OCI-LY1 (cell line): Measurements from ENCODE around the gene DIP2C.

Experiments used
- H2AFZ ChIP-seq: fragments of 200-600 bp; sonication (generic), shearing (Covaris generic); 2 replicates; pipeline ENCODE4 v1.6.0; 2014; ENCODE audit warnings: antibody characterized with exemption, mild to moderate bottlenecking, low read length
- H3F3A ChIP-seq: fragments of 200-600 bp; sonication (generic), shearing (Covaris generic); 2 replicates; pipeline ENCODE4 v1.6.0; 2014; ENCODE audit warnings: mild to moderate bottlenecking, antibody characterized with exemption, low read length, moderate library complexity; ENCODE audit not compliant: insufficient read depth
- H3K27ac ChIP-seq: fragments of 200-600 bp; sonication (generic); 2 replicates; pipeline ENCODE4 v1.5.1; 2014; ENCODE audit warnings: low read length, mixed run types, mild to moderate bottlenecking, low read depth; ENCODE audit not compliant: poor library complexity, severe bottlenecking
- H3K27me3 ChIP-seq: fragments of 200-600 bp; sonication (generic); 2 replicates; pipeline ENCODE4 v1.6.0; 2014; ENCODE audit warnings: antibody characterized with exemption, mild to moderate bottlenecking, low read length, moderate library complexity; ENCODE audit not compliant: insufficient read depth
- H3K36me3 ChIP-seq: fragments of 200-600 bp; sonication (generic); 2 replicates; pipeline ENCODE4 v1.6.1; 2014; ENCODE audit warnings: mild to moderate bottlenecking, antibody characterized with exemption, low read length, moderate library complexity, mixed read lengths; ENCODE audit not compliant: insufficient read depth
- H3K4me1 ChIP-seq: fragments of 200-600 bp; sonication (generic); 2 replicates; pipeline ENCODE4 v1.5.1; 2014; ENCODE audit warnings: mild to moderate bottlenecking, low read length, moderate library complexity; ENCODE audit not compliant: insufficient read depth, severe bottlenecking
- H3K4me2 ChIP-seq: fragments of 200-600 bp; sonication (generic), shearing (Covaris generic); 2 replicates; pipeline ENCODE4 v1.6.1; 2014; ENCODE audit warnings: low read length
- H3K4me3 ChIP-seq: fragments of 200-600 bp; sonication (generic); 2 replicates; pipeline ENCODE4 v1.5.1; 2014; ENCODE audit warnings: low read length, low read depth, mild to moderate bottlenecking, mixed read lengths; ENCODE audit not compliant: poor library complexity, severe bottlenecking
- H3K79me2 ChIP-seq: fragments of 200-600 bp; shearing (Covaris generic); 2 replicates; pipeline ENCODE4 v1.6.1; 2016; ENCODE audit warnings: mixed run types, low read length, mixed read lengths; ENCODE audit not compliant: insufficient read depth
- H3K9ac ChIP-seq: fragments of 200-600 bp; sonication (generic), shearing (Covaris generic); 2 replicates; pipeline ENCODE4 v1.6.1; 2014; ENCODE audit warnings: mild to moderate bottlenecking, low read length, mixed read lengths
- H3K9me2 ChIP-seq: fragments of 200-600 bp; sonication (generic), shearing (Covaris generic); 2 replicates; pipeline ENCODE4 v1.6.1; 2014; ENCODE audit warnings: low read depth, mild to moderate bottlenecking, low read length, mixed read lengths
- H3K9me3 ChIP-seq: fragments of 200-600 bp; shearing (Covaris generic); 2 replicates; pipeline ENCODE4 v1.6.1; 2014; ENCODE audit warnings: low read length, mixed read lengths
- H4K20me1 ChIP-seq: fragments of 200-600 bp; sonication (generic), shearing (Covaris generic); 2 replicates; pipeline ENCODE4 v1.6.0; 2016; ENCODE audit warnings: mild to moderate bottlenecking, low read length; ENCODE audit not compliant: insufficient read depth
- EZH2 ChIP-seq: fragments of 200-600 bp; sonication (generic), shearing (Covaris generic); IDR thresholded peaks from 2 replicates; pipeline ENCODE4 v1.8.0; 2017; ENCODE audit warnings: borderline replicate concordance, mixed run types, mild to moderate bottlenecking, antibody characterized with exemption, low read length, moderate library complexity, mixed read lengths
- TF ChIP-seq, protein P1 (sequence below): fragments of 200-600 bp; sonication (generic), shearing (Covaris generic); IDR thresholded peaks from 2 replicates; pipeline ENCODE4 v1.5.1; 2017; ENCODE audit warnings: mild to moderate bottlenecking, antibody characterized with exemption, low read length, moderate library complexity, mixed read lengths

Gene DIP2C

DNA sequence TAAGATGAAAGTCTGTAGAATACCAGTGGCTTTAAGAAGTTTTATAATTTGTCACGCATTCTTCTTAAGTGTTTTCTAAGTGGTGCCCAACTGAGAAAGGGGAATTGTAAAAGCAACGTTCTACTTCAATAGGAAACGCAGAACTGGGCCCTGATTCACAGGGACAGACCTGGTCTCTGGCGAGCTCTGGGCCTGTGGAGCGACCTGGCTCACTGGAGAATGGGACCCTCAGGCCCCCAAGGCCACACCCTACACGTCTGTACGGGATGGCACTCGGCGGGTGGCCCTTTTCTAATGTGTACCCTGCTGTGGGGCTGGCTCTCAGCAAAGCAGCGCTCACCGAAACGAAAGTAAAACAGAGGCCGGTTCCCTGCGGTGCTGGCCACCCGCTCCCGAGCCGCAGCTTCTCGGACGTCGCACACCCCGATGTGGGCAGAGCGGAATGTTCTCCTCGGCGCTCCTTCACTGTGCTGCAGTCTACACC, 205.0 kb downstream of the DIP2C start:
- H3F3A ChIP-seq: no peaks in the 10 kb centered on the region
- no peaks in the 10 kb centered on the region for H4K20me1 ChIP-seq
- TF ChIP-seq EZH2: no peak
- TF ChIP-seq, protein P1, sequence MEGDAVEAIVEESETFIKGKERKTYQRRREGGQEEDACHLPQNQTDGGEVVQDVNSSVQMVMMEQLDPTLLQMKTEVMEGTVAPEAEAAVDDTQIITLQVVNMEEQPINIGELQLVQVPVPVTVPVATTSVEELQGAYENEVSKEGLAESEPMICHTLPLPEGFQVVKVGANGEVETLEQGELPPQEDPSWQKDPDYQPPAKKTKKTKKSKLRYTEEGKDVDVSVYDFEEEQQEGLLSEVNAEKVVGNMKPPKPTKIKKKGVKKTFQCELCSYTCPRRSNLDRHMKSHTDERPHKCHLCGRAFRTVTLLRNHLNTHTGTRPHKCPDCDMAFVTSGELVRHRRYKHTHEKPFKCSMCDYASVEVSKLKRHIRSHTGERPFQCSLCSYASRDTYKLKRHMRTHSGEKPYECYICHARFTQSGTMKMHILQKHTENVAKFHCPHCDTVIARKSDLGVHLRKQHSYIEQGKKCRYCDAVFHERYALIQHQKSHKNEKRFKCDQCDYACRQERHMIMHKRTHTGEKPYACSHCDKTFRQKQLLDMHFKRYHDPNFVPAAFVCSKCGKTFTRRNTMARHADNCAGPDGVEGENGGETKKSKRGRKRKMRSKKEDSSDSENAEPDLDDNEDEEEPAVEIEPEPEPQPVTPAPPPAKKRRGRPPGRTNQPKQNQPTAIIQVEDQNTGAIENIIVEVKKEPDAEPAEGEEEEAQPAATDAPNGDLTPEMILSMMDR: no peak
- H3K9me2 ChIP-seq: no peaks in the 10 kb centered on the region
- H3K79me2 ChIP-seq: peaks cover 12% of the 10 kb centered on the region; the same call in 1 of the 2 replicates
- H3K36me3 ChIP-seq: peaks cover 94% of the 10 kb centered on the region
- H3K4me2 ChIP-seq: peak overlapping the region; percentile 52
- peak overlapping the region; percentile 48 for H3K4me3 ChIP-seq
- peak overlapping the region; percentile 33; the same call in 1 of the 2 replicates for H3K9ac ChIP-seq
- peak overlapping the region; percentile 62 for H3K27ac ChIP-seq
- peaks cover 35% of the 10 kb centered on the region for H3K4me1 ChIP-seq
- no peak overlapping the region for H2AFZ ChIP-seq
- H3K27me3 ChIP-seq: no peaks in the 10 kb centered on the region
- H3K9me3 ChIP-seq: no peaks in the 10 kb centered on the region

DNA sequence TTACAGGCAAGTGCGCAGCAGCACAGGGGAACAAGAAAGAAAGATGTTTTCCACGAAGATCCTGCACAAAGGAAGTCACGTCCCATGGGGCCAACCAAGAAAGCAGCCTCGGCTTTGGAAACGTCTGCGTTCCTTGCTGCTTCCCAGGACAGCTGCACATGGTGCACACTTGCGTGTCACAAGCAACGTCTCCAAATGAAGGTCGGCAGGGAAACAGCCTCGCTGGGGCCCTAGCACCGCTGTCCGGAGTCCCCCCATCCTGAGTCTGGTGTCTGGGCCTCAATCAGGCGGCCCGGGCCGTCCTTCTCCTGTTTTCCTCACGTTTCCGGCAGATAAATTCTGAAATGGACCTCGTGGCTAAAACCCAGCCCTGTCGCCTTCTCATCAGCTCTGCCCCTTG, 206.2 kb downstream of the DIP2C start:
- Histone ChIP-seq H3K9ac (no peak overlapping the region), H3F3A (no peaks in the 10 kb centered on the region), H4K20me1 (no peaks in the 10 kb centered on the region), H2AFZ (no peak overlapping the region), H3K27ac (no peak overlapping the region), H3K79me2 (0 out of 2 replicates have a peak, but pooled peaks cover 4% of the 10 kb centered on the region), H3K4me2 (no peak overlapping the region), H3K4me3 (no peak overlapping the region), H3K27me3 (no peaks in the 10 kb centered on the region), H3K9me2 (no peaks in the 10 kb centered on the region), H3K36me3 (peaks cover 94% of the 10 kb centered on the region), H3K9me3 (no peaks in the 10 kb centered on the region), H3K4me1 (peaks cover 35% of the 10 kb centered on the region)
- TF ChIP-seq, protein P1: no peak

DNA sequence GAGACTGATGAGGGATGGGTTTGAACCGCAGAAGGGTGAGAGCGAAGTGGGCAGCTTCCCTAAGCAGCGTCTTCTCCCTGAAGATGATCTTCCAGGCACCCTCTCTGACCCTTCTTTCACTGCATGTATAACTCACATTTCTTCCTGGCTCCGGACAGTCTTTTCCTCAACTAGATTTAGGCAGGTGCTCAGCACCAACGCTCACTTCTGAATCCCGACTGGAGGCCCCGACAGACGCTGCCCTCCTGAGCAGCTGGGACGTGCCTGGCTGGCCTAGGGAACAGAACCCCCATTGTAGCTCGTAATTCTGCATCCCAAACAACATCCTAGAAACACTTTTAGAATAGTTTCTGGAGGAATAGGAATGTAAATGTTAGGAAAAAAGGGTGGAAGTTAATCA, 206.6 kb downstream of the DIP2C start:
- Histone ChIP-seq H2AFZ (no peak overlapping the region), H3K36me3 (peaks cover 90% of the 10 kb centered on the region), H4K20me1 (no peaks in the 10 kb centered on the region), H3K27ac (no peak overlapping the region), H3K79me2 (0 out of 2 replicates have a peak, but pooled peaks cover 2% of the 10 kb centered on the region), H3K9ac (no peak overlapping the region), H3F3A (no peaks in the 10 kb centered on the region), H3K27me3 (no peaks in the 10 kb centered on the region), H3K4me3 (no peak overlapping the region), H3K9me2 (no peaks in the 10 kb centered on the region), H3K4me1 (peaks cover 35% of the 10 kb centered on the region), H3K4me2 (no peak overlapping the region), H3K9me3 (no peaks in the 10 kb centered on the region)
- no peak for TF ChIP-seq EZH2
- TF ChIP-seq, protein P1: no peak
